Neural progenitor cell (in vitro differentiated cells): ENCODE results near the gene NINL. TPM values are rescaled to one million over a fixed set of nuclear protein-coding genes. Genes with fewer than 3 reads are reported as not detected.

Experiments
- DNase-seq: peaks from one replicate; pipeline ENCODE4 v3.0.0-alpha.2; 2016; ENCODE audit warnings: low spot score
- H2AFZ ChIP-seq: fragments of 200-600 bp; sonication (generic); replicated peaks from 2 replicates; pipeline ENCODE4 v1.6.1; 2016; ENCODE audit warnings: antibody characterized with exemption
- H3F3A ChIP-seq: fragments of 200-600 bp; sonication (generic); 2 replicates; pipeline ENCODE4 v1.6.1; 2016; ENCODE audit warnings: antibody characterized with exemption, low read depth
- H3K27ac ChIP-seq: fragments of 200-600 bp; sonication (generic); 2 replicates; pipeline ENCODE4 v1.5.1; 2016; ENCODE audit warnings: mild to moderate bottlenecking
- H3K27me3 ChIP-seq: fragments of 200-600 bp; sonication (generic); 2 replicates; pipeline ENCODE4 v1.6.1; 2016; ENCODE audit warnings: mild to moderate bottlenecking, moderate library complexity
- H3K36me3 ChIP-seq: fragments of 200-600 bp; sonication (generic); 2 replicates; pipeline ENCODE4 v1.5.1; 2016
- H3K4me1 ChIP-seq: fragments of 200-600 bp; sonication (generic); 2 replicates; pipeline ENCODE4 v1.6.1; 2016; ENCODE audit warnings: mixed run types
- H3K4me2 ChIP-seq: fragments of 200-600 bp; sonication (generic); 2 replicates; pipeline ENCODE4 v1.6.1; 2016
- H3K4me3 ChIP-seq: fragments of 200-600 bp; sonication (generic); 2 replicates; pipeline ENCODE4 v1.5.1; 2016
- H3K79me2 ChIP-seq: fragments of 200-600 bp; sonication (generic); 2 replicates; pipeline ENCODE4 v1.6.1; 2016; ENCODE audit warnings: low read depth
- H3K9ac ChIP-seq: fragments of 200-600 bp; sonication (generic); 2 replicates; pipeline ENCODE4 v1.6.1; 2016
- H3K9me3 ChIP-seq: fragments of 200-600 bp; sonication (generic); 2 replicates; pipeline ENCODE4 v1.5.1; 2016; ENCODE audit warnings: low read depth
- H4K20me1 ChIP-seq: fragments of 200-600 bp; sonication (generic); 2 replicates; pipeline ENCODE4 v1.6.1; 2016; ENCODE audit warnings: low read depth
- H3K27ac Mint-ChIP-seq: 3 replicates; pipeline ENCODE4 v1.8.0; 2021; ENCODE audit warnings: mixed read lengths
- H3K27me3 Mint-ChIP-seq: 2 replicates; pipeline ENCODE4 v1.8.0; 2022; ENCODE audit warnings: low read depth, mild to moderate bottlenecking, inconsistent platforms, moderate library complexity, mixed read lengths; ENCODE audit not compliant: insufficient read depth
- H3K36me3 Mint-ChIP-seq: 3 replicates; pipeline ENCODE4 v1.8.0; 2021; ENCODE audit warnings: mixed read lengths
- H3K4me1 Mint-ChIP-seq: 3 replicates; pipeline ENCODE4 v1.8.0; 2021; ENCODE audit warnings: mixed read lengths
- H3K4me3 Mint-ChIP-seq: 3 replicates; pipeline ENCODE4 v1.8.0; 2021; ENCODE audit warnings: mild to moderate bottlenecking, moderate library complexity, mixed read lengths
- H3K9me3 Mint-ChIP-seq: 3 replicates; pipeline ENCODE4 v1.8.0; 2020; ENCODE audit warnings: mixed read lengths
- CTCF ChIP-seq: fragments of 200-600 bp; sonication (generic); IDR thresholded peaks from 2 replicates; pipeline ENCODE4 v1.5.1; 2017; ENCODE audit warnings: antibody characterized with exemption, mild to moderate bottlenecking
- EZH2 ChIP-seq: fragments of 200-600 bp; sonication (generic); IDR thresholded peaks from 2 replicates; pipeline ENCODE4 v1.6.1; 2017; ENCODE audit warnings: antibody characterized with exemption, mild to moderate bottlenecking, moderate library complexity
- EZH2phosphoT487 ChIP-seq: fragments of 200-600 bp; sonication (generic); IDR thresholded peaks from 2 replicates; pipeline ENCODE4 v1.6.1; 2017; ENCODE audit warnings: antibody characterized with exemption
- total RNA-seq: library from RNA; depleted of rRNA; stranded (reverse); fragments of >200 nt; gene quantifications from 2 replicates; pipeline ENCODE4 v1.2.3, GENCODE V29; 2015; ENCODE audit warnings: low replicate concordance

The NINL gene
- total RNA-seq, 1 donor from 2014 or later, result 21.5 TPM

GRCh38 chr20:25514747-25515340, 70.5 kb downstream of the NINL start:
- TF ChIP-seq EZH2, result no peak
- TF ChIP-seq EZH2phosphoT487, result no peak
- TF ChIP-seq CTCF, result no peak
- H3K79me2 ChIP-seq, result no peaks in the 10 kb centered on the region
- Mint-ChIP-seq H3K27ac (no peak overlapping the region), H3K27me3 (peaks cover 4% of the 10 kb centered on the region), H3K4me3 (no peak overlapping the region), H3K9me3 (peaks cover 45% of the 10 kb centered on the region), H3K4me1 (no peaks in the 10 kb centered on the region), H3K36me3 (peaks cover 76% of the 10 kb centered on the region)
- H3K4me1 ChIP-seq, result no peaks in the 10 kb centered on the region
- H4K20me1 ChIP-seq, result no peaks in the 10 kb centered on the region
- H3K9ac ChIP-seq, result no peak overlapping the region
- no peak for DNase-seq
- H3K27me3 ChIP-seq, result no peaks in the 10 kb centered on the region
- H3K4me3 ChIP-seq, result no peak overlapping the region
- no peak overlapping the region for H3K27ac ChIP-seq
- no peak overlapping the region for H3K4me2 ChIP-seq
- H3K36me3 ChIP-seq, result peaks cover 3% of the 10 kb centered on the region
- H3F3A ChIP-seq, result no peaks in the 10 kb centered on the region
- no peak overlapping the region for H2AFZ ChIP-seq
- peaks cover 3% of the 10 kb centered on the region for H3K9me3 ChIP-seq

GRCh38 chr20:25514195-25514594, 71.1 kb downstream of the NINL start:
- Mint-ChIP-seq H3K9me3 (peaks cover 42% of the 10 kb centered on the region), H3K4me3 (no peak overlapping the region), H3K4me1 (no peaks in the 10 kb centered on the region), H3K27me3 (peaks cover 4% of the 10 kb centered on the region), H3K36me3 (peaks cover 77% of the 10 kb centered on the region), H3K27ac (no peak overlapping the region)
- Histone ChIP-seq H3F3A (no peaks in the 10 kb centered on the region), H3K4me2 (no peak overlapping the region), H3K4me3 (no peak overlapping the region), H4K20me1 (no peaks in the 10 kb centered on the region), H3K27me3 (no peaks in the 10 kb centered on the region), H2AFZ (no peak overlapping the region), H3K4me1 (no peaks in the 10 kb centered on the region), H3K9ac (no peak overlapping the region), H3K9me3 (peaks cover 3% of the 10 kb centered on the region), H3K79me2 (no peaks in the 10 kb centered on the region), H3K27ac (no peak overlapping the region), H3K36me3 (peaks cover 3% of the 10 kb centered on the region)
- no peak for TF ChIP-seq CTCF
- no peak for TF ChIP-seq EZH2phosphoT487
- no peak for TF ChIP-seq EZH2
- no peak for DNase-seq

- Histone ChIP-seq H2AFZ (no peak overlapping the region), H3K4me1 (no peaks in the 10 kb centered on the region), H4K20me1 (no peaks in the 10 kb centered on the region), H3K79me2 (no peaks in the 10 kb centered on the region), H3K9ac (no peak overlapping the region), H3F3A (no peaks in the 10 kb centered on the region), H3K4me3 (no peak overlapping the region), H3K27ac (no peak overlapping the region), H3K36me3 (peaks cover 3% of the 10 kb centered on the region), H3K27me3 (no peaks in the 10 kb centered on the region), H3K9me3 (peaks cover 3% of the 10 kb centered on the region), H3K4me2 (no peak overlapping the region)
- Mint-ChIP-seq H3K4me3 (no peak overlapping the region), H3K27ac (no peak overlapping the region), H3K4me1 (no peaks in the 10 kb centered on the region), H3K27me3 (peaks cover 4% of the 10 kb centered on the region), H3K36me3 (peaks cover 76% of the 10 kb centered on the region), H3K9me3 (peaks cover 37% of the 10 kb centered on the region)
- DNase-seq, result no peak
- TF ChIP-seq EZH2phosphoT487 (no peak), CTCF (no peak), EZH2 (no peak)
These were observed 72.6 kb downstream of the NINL start for GRCh38 chr20:25512709-25513108.
